K562 (cell line): ENCODE data around the gene ZNF438. TPM values are rescaled to one million over a fixed set of nuclear protein-coding genes. Genes with fewer than 3 reads are reported as not detected.
A peak's percentile ranks its signal among the peaks of the same experiment; 100 is the strongest.

Source experiments
- ATAC-seq: fragments of 200-7000 bp; cut with Tn5 transposase; 3 replicates; pipeline ENCODE4 v1.9.1; 2020; ENCODE audit warnings: moderate library complexity
- BruUV-seq: library from RNA; stranded (reverse); fragments of 400-500 nt; replicated peaks from 2 replicates; lab custom pipeline; 2021; lab: Mats Ljungman, UMichigan
- CTCF ChIA-PET: fragments of 300-600 bp; formaldehyde crosslinking; extraction: SDS; loops from one replicate; lab custom pipeline; 2021; ENCODE audit warnings: low intra/inter-chr PET ratio; lab: Yijun Ruan, JAX
- POLR2A ChIA-PET: fragments of 300-600, 350-650 bp; sonication (Branson Sonifier 250); formaldehyde crosslinking; extraction: SDS; loops from one replicate; lab custom pipeline; 2021; ENCODE audit warnings: antibody characterized with exemption, inconsistent platforms; lab: Yijun Ruan, JAX
- DNase-seq, 4 experiments: peaks; one replicate each; pipeline versions ENCODE4 v3.0.0 to v3.0.0-alpha.2; 2011 to 2018; ENCODE audit warnings: low spot score in 3 of 4, mixed read lengths in 3 of 4; ENCODE audit errors: extremely low read depth in 1 of 4
- FAIRE-seq: peaks from 2 replicates; lab custom pipeline; 2011; peaks lifted over from hg19 to GRCh38; lab: Jason Lieb, UNC
- H2AFZ ChIP-seq: 2 replicates; pipeline ENCODE4 v1.6.0; 2011; ENCODE audit warnings: low read depth, low read length, control low read depth, inconsistent platforms
- H3K27ac ChIP-seq: fragments of 200-600 bp; 3 replicates; pipeline ENCODE4 v1.8.0; 2011; ENCODE audit warnings: low read depth, mild to moderate bottlenecking, control low read depth, inconsistent platforms, low read length, moderate library complexity, mixed read lengths; ENCODE audit errors: extremely low read depth
- H3K27me3 ChIP-seq, 2 experiments: fragments of 300-600 bp in 1 of 2; 2 replicates in 1 of 2; 3 replicates in 1 of 2; pipeline versions ENCODE4 v1.6.0 to v1.8.0; 2011; ENCODE audit warnings: inconsistent platforms in 2 of 2, low read length in 2 of 2, mild to moderate bottlenecking in 1 of 2, mixed read lengths in 1 of 2, moderate library complexity in 1 of 2; ENCODE audit not compliant: control insufficient read depth in 2 of 2, insufficient read depth in 2 of 2
- H3K36me3 ChIP-seq: fragments of 300-600 bp; 3 replicates; pipeline ENCODE4 v1.8.0; 2011; ENCODE audit warnings: mild to moderate bottlenecking, low read length, inconsistent platforms; ENCODE audit not compliant: control insufficient read depth, insufficient read depth
- H3K4me1 ChIP-seq, 2 experiments: fragments of 200-600 bp in 1 of 2; replicated peaks in 1 of 2; 2 replicates in 1 of 2; 3 replicates in 1 of 2; pipeline versions ENCODE4 v1.5.1 to v1.8.0; 2011; ENCODE audit warnings: inconsistent platforms in 2 of 2, low read length in 2 of 2, mild to moderate bottlenecking in 1 of 2, mixed read lengths in 1 of 2, moderate library complexity in 1 of 2; ENCODE audit not compliant: control insufficient read depth in 2 of 2, insufficient read depth in 2 of 2
- H3K4me2 ChIP-seq: 2 replicates; pipeline ENCODE4 v1.6.1; 2011; ENCODE audit warnings: low read length, control low read depth, inconsistent platforms, mixed read lengths; ENCODE audit not compliant: insufficient read depth
- H3K4me3 ChIP-seq: fragments of 200-600 bp; sonication (generic), shearing (Covaris generic); 2 replicates; pipeline ENCODE4 v1.5.1; 2016; ENCODE audit warnings: control low read depth, inconsistent platforms
- H3K79me2 ChIP-seq: fragments of 200-600 bp; 3 replicates; pipeline ENCODE4 v1.8.0; 2011; ENCODE audit warnings: low read length, inconsistent platforms; ENCODE audit not compliant: control insufficient read depth, insufficient read depth
- H3K9ac ChIP-seq, 2 experiments: 2 replicates each; pipeline versions ENCODE4 v1.6.0 to v1.6.1; 2011; ENCODE audit warnings: low read depth in 2 of 2, low read length in 2 of 2, control low read depth in 1 of 2, inconsistent platforms in 1 of 2, mild to moderate bottlenecking in 1 of 2, mixed read lengths in 1 of 2; ENCODE audit not compliant: insufficient read depth in 1 of 2
- H3K9me1 ChIP-seq: one replicate; pipeline ENCODE4 v1.6.0; 2011; ENCODE audit warnings: inconsistent platforms, mild to moderate bottlenecking, low read length, moderate library complexity; ENCODE audit not compliant: control insufficient read depth, insufficient read depth
- H3K9me3 ChIP-seq: replicated peaks from 2 replicates; pipeline ENCODE4 v1.5.1; 2011; ENCODE audit warnings: low read depth, low read length, inconsistent platforms; ENCODE audit not compliant: control insufficient read depth, insufficient read depth
- H4K20me1 ChIP-seq: replicated peaks from 2 replicates; pipeline ENCODE4 v1.6.1; 2011; ENCODE audit warnings: low read length, inconsistent platforms, mixed read lengths; ENCODE audit not compliant: control insufficient read depth, insufficient read depth
- CBFA2T3 ChIP-seq: fragments of 450-650 bp; IDR thresholded peaks from 2 replicates; pipeline ENCODE4 v1.6.1; 2017
- CC2D1A ChIP-seq: fragments of 450-650 bp; IDR thresholded peaks from 2 replicates; pipeline ENCODE4 v1.6.1; 2017; ENCODE audit warnings: mild to moderate bottlenecking
- CREBBP ChIP-seq: IDR thresholded peaks from one replicate; pipeline ENCODE4 v1.6.1; 2012; ENCODE audit warnings: low read depth, mild to moderate bottlenecking, control low read depth, inconsistent platforms, low read length
- CSDE1 ChIP-seq, 2 experiments: fragments of 450-650 bp; IDR thresholded peaks; 2 replicates each; pipeline ENCODE4 v1.6.1; 2016; ENCODE audit warnings: mild to moderate bottlenecking in 1 of 2
- DPF2 ChIP-seq: fragments of 450-650 bp; IDR thresholded peaks from 2 replicates; pipeline ENCODE4 v1.6.1; 2016
- FIP1L1 ChIP-seq: fragments of 200-400 bp; formaldehyde crosslinking; IDR thresholded peaks from 2 replicates; pipeline ENCODE4 v1.6.1; 2018; ENCODE audit warnings: mild to moderate bottlenecking, low read depth, low read length; ENCODE audit not compliant: poor library complexity, severe bottlenecking
- FOXA3 ChIP-seq, 2 experiments: fragments of 450-650 bp in 1 of 2; sonication (generic) in 1 of 2; formaldehyde crosslinking; IDR thresholded peaks in 1 of 2; conservative IDR thresholded peaks in 1 of 2; 2 replicates each; pipeline versions ENCODE4 v1.4.0 to v1.8.0; 2020 to 2022; ENCODE audit warnings: mild to moderate bottlenecking in 2 of 2, missing genetic modification reagents in 1 of 2
- MEIS2 ChIP-seq: fragments of 450-650 bp; IDR thresholded peaks from 2 replicates; pipeline ENCODE4 v1.6.1; 2014; ENCODE audit warnings: mild to moderate bottlenecking; ENCODE audit not compliant: partially characterized antibody
- STAT5B ChIP-seq: fragments of 250-450 bp; sonication (Bioruptor Pico); IDR thresholded peaks from 2 replicates; pipeline ENCODE4 v1.8.0; 2021; ENCODE audit warnings: mild to moderate bottlenecking, inconsistent platforms
- TAF1 ChIP-seq: IDR thresholded peaks from 2 replicates; pipeline ENCODE4 v1.6.1; 2011; ENCODE audit warnings: mild to moderate bottlenecking, low read length, moderate library complexity; ENCODE audit not compliant: insufficient read depth, control insufficient read depth, severe bottlenecking; ENCODE audit errors: extremely low read depth
- TAL1 ChIP-seq: fragments of 450-650 bp; IDR thresholded peaks from 2 replicates; pipeline ENCODE4 v1.6.1; 2016; ENCODE audit warnings: mild to moderate bottlenecking
- TEAD1 ChIP-seq, 2 experiments: fragments of 450-650 bp in 1 of 2; sonication (generic) in 1 of 2; formaldehyde crosslinking; IDR thresholded peaks; 2 replicates each; pipeline versions ENCODE4 v1.4.0 to v1.8.0; 2020 to 2022; ENCODE audit warnings: mild to moderate bottlenecking in 2 of 2, missing genetic modification reagents in 1 of 2
- THAP12 ChIP-seq: fragments of 250-450 bp; sonication (Bioruptor Pico); IDR thresholded peaks from 2 replicates; pipeline ENCODE4 v1.9.0; 2021; ENCODE audit warnings: mild to moderate bottlenecking, inconsistent platforms
- THAP7 ChIP-seq: fragments of 250-450 bp; sonication (Bioruptor Pico); IDR thresholded peaks from 2 replicates; pipeline ENCODE4 v1.5.0; 2021
- VEZF1 ChIP-seq: fragments of 200-800 bp; sonication (Bioruptor generic); IDR thresholded peaks from 2 replicates; pipeline ENCODE4 v1.6.1; 2017; ENCODE audit warnings: missing genetic modification characterization, missing compliant biosample characterization
- ZFPM2 ChIP-seq: fragments of 250-450 bp; sonication (Bioruptor Pico); IDR thresholded peaks from 2 replicates; pipeline ENCODE4 v1.5.1; 2022; ENCODE audit warnings: mild to moderate bottlenecking
- ZNF174 ChIP-seq: fragments of 250-450 bp; sonication (Bioruptor Pico); IDR thresholded peaks from 2 replicates; pipeline ENCODE4 v1.4.0; 2020; ENCODE audit warnings: mild to moderate bottlenecking
- ZNF263 ChIP-seq: sonication (generic); formaldehyde crosslinking; IDR thresholded peaks from 2 replicates; pipeline ENCODE4 v1.8.0; 2022; ENCODE audit warnings: mild to moderate bottlenecking, missing genetic modification reagents, borderline replicate concordance
- ZNF586 ChIP-seq: fragments of 450-650 bp; formaldehyde crosslinking; conservative IDR thresholded peaks from 2 replicates; pipeline ENCODE4 v1.4.0; 2020; ENCODE audit warnings: mild to moderate bottlenecking, moderate library complexity
- ZNF75A ChIP-seq: fragments of 450-650 bp; formaldehyde crosslinking; IDR thresholded peaks from 2 replicates; pipeline ENCODE4 v1.4.0; 2020; ENCODE audit warnings: mild to moderate bottlenecking
- WGBS: fragments of 100-300 bp; shearing (Covaris generic); methylation state at CpG from one replicate; pipeline ENCODE4 v1.1.6; 2016; ENCODE audit warnings: low coverage, mixed read lengths; ENCODE audit not compliant: insufficient coverage; ENCODE audit errors: missing lambda C conversion rate; 5-methylcytosine and 5-hydroxymethylcytosine counted together
- in situ Hi-C: fragments of 300-500 bp; cut with MboI; formaldehyde crosslinking; loops from 4 replicates; pipeline ENCODE4 v1.15.0; 2018; ENCODE audit warnings: inconsistent platforms, mixed read lengths
- intact Hi-C: fragments of 100-400 bp; cut with micrococcal nuclease; formaldehyde crosslinking; loops from 2 replicates; pipeline ENCODE4 v1.14.2; 2022
- polyA plus RNA-seq, 8 experiments: library from polyadenylated mRNA; depleted of rRNA in 4 of 8; stranded (reverse) in 5 of 8; unstranded in 3 of 8; fragments of >200 nt; fragmentation: Nextera tagmentation in 2 of 8; fragmentation: Illumina TruSeq in 1 of 8; extraction: Ambion mirVana in 2 of 8; extraction: Trizol in 1 of 8; gene quantifications; 2 replicates each; pipeline versions ENCODE4 v1.2.1 to v1.2.3, GENCODE V29; 2011 to 2014; ENCODE audit warnings: inconsistent platforms in 1 of 8, missing spikeins in 1 of 8
- total RNA-seq, 7 experiments: library from RNA; depleted of rRNA in 6 of 7; stranded (reverse); fragments of >200 nt in 6 of 7; fragmentation: Illumina TruSeq in 2 of 7; extraction: Trizol in 2 of 7; gene quantifications; 2 replicates each; pipeline versions ENCODE4 v1.2.1 to v1.2.3, GENCODE V29; 2011 to 2021; ENCODE audit warnings: low replicate concordance in 1 of 7

The ZNF438 gene
- total and polyA plus RNA-seq, 9 of the 15 experiments (the other 6 are each of a cell fraction or from before 2014, with no cell fraction given) = 0.45 to 1.5 (median 0.91) TPM

GRCh38 chr10:31014161-31014875 lies 17.3 kb downstream of the ZNF438 start:
- Histone ChIP-seq H3K79me2 (no peaks in the 10 kb centered on the region), H3K9me1 (no peaks in the 10 kb centered on the region), H2AFZ (no peak overlapping the region), H3K27ac (no peak overlapping the region), H3K4me2 (no peak overlapping the region), H3K9me3 (no peaks in the 10 kb centered on the region), H3K9ac (no peak overlapping the region), H3K4me3 (no peak overlapping the region), H3K36me3 (no peaks in the 10 kb centered on the region), H3K4me1 (no peaks in the 10 kb centered on the region), H4K20me1 (no peaks in the 10 kb centered on the region), H3K27me3 (no peaks in the 10 kb centered on the region; a peak in 1 of 5 replicates)
- WGBS = 3% methylated on average over 7 of the region's 7 CpGs
- in situ Hi-C loops (no loop called here), intact Hi-C loops (no loop called here)
- FAIRE-seq (no peak), ATAC-seq (no peak), DNase-seq (no peak)
- CTCF ChIA-PET = no interaction called here
- POLR2A ChIA-PET = no interaction called here
- BruUV-seq = no TSS peak
- TF ChIP-seq ZNF586 = no peak
- no peak for TF ChIP-seq VEZF1 (CRISPR knock-in tag)
- no peak for TF ChIP-seq TEAD1 (CRISPR knock-in tag; IDR thresholded peaks at IDR 0.05)
- no peak for TF ChIP-seq CREBBP
- TF ChIP-seq CSDE1 (IDR thresholded peaks at IDR 0.05) = no peak
- TF ChIP-seq ZNF75A (CRISPR knock-in tag) = no peak
- no peak for TF ChIP-seq THAP7 (CRISPR knock-in tag)
- TF ChIP-seq DPF2 = no peak
- no peak for TF ChIP-seq FIP1L1
- TF ChIP-seq STAT5B (CRISPR knock-in tag) = no peak
- TF ChIP-seq ZNF174 (CRISPR knock-in tag) = no peak
- TF ChIP-seq THAP12 (CRISPR knock-in tag) = no peak
- TF ChIP-seq TAL1 = 0 out of 2 replicates have a peak, but pooled peaks have one; percentile 22
- TF ChIP-seq ZFPM2 (CRISPR knock-in tag) = no peak
- no peak for TF ChIP-seq ZNF263 (CRISPR knock-in tag)
- no peak for TF ChIP-seq CC2D1A
- no peak for TF ChIP-seq TAF1
- peak; percentile 35 for TF ChIP-seq MEIS2
- peak; percentile 27; the same call in 1 of the 2 replicates for TF ChIP-seq CBFA2T3
- 0 out of 4 replicates have a peak, but pooled peaks of 1 of the 2 experiments have one; percentile 10 for TF ChIP-seq FOXA3 (CRISPR knock-in tag; conservative IDR thresholded peaks at IDR 0.05 in 1 of 2, IDR thresholded peaks at IDR 0.05 in 1 of 2)
